SK-MEL-5 (cell line): ENCODE data around the gene JAKMIP2. TPM values are rescaled to one million over a fixed set of nuclear protein-coding genes. Genes with fewer than 3 reads are reported as not detected.

Experiments used
- total RNA-seq: library from RNA; depleted of rRNA; stranded (reverse); fragments of >200 nt; shearing (Covaris generic); gene quantifications from 2 replicates; pipeline ENCODE4 v1.2.3, GENCODE V29; 2014; rRNA removed

Gene JAKMIP2
- total RNA-seq, 1 experiment from 2014 or later, result 0.03 TPM

Other genes with a start within 250 kb of the JAKMIP2 start
- 12.1 and 13.5 TPM in 2 replicates for gene SPINK1, start 48.9 kb upstream of the JAKMIP2 start, total RNA-seq
- gene SCGB3A2, start 96.0 kb upstream of the JAKMIP2 start, total RNA-seq, result not detected in 2 replicates
- not detected in 2 replicates for gene C5orf46, start 123.8 kb upstream of the JAKMIP2 start, total RNA-seq